VCaP (cell line): Measurements from ENCODE around the gene AK4.

Source experiments
- H3K27ac ChIP-seq: fragments of 450-650 bp; 2 replicates; pipeline ENCODE4 v1.5.1; 2017
- CTCF ChIP-seq: fragments of 450-650 bp; conservative IDR thresholded peaks from 2 replicates; pipeline ENCODE4 v1.5.1; 2017; ENCODE audit warnings: mild to moderate bottlenecking, moderate library complexity

Gene AK4

GRCh38 chr1:65148178-65148547 is at the start of gene AK4:
Gene AK4, plus strand, starts transcription at chr1:65148203. Its CDS starts 205 bp downstream, at chr1:65148408.
- H3K27ac ChIP-seq = peak within 1 kb of the TSS; percentile 85

- H3K27ac ChIP-seq = no peak overlapping the region
- TF ChIP-seq CTCF = no peak
Observed at GRCh38 chr1:65103807-65104206, 44.2 kb upstream of the AK4 start.

GRCh38 chr1:65104854-65105534 is 43.0 kb upstream of the AK4 start:
- TF ChIP-seq CTCF = no peak
- no peak overlapping the region for H3K27ac ChIP-seq

GRCh38 chr1:65105596-65105995 is 42.4 kb upstream of the AK4 start:
- H3K27ac ChIP-seq = no peak overlapping the region
- no peak for TF ChIP-seq CTCF

GRCh38 chr1:65108025-65108642 is 39.9 kb upstream of the AK4 start:
- peak overlapping the region; percentile 51 for H3K27ac ChIP-seq
- TF ChIP-seq CTCF = no peak

GRCh38 chr1:65109487-65109886 is 38.5 kb upstream of the AK4 start:
- no peak overlapping the region for H3K27ac ChIP-seq
- TF ChIP-seq CTCF = no peak

- no peak overlapping the region for H3K27ac ChIP-seq
- no peak for TF ChIP-seq CTCF
Observed at GRCh38 chr1:65112811-65113210, 35.2 kb upstream of the AK4 start.

GRCh38 chr1:65113298-65113697 is 34.7 kb upstream of the AK4 start:
- H3K27ac ChIP-seq = no peak overlapping the region
- no peak for TF ChIP-seq CTCF
